Adrenal gland (tissue), 5 donors: Measurements from ENCODE around the gene FZD7.

Experiments
- POLR2A ChIP-seq, 2 donors: fragments of 450-650 bp; IDR thresholded peaks; one replicate each; pipeline ENCODE4 v1.6.1; 2017; ENCODE audit warnings: antibody characterized with exemption in 2 of 2, mild to moderate bottlenecking in 2 of 2, moderate library complexity in 1 of 2
- TF ChIP-seq, protein P1 (sequence below), 6 experiments: fragments of 450-650 bp in 4 of 6; fragments of 200-600 bp in 2 of 6; sonication (generic) in 1 of 6; IDR thresholded peaks; 1 replicate in 5 of 6; 2 replicates in 1 of 6; pipeline versions ENCODE4 v1.5.1 to v1.8.0; 2016 to 2021; ENCODE audit warnings: antibody characterized with exemption in 6 of 6, mild to moderate bottlenecking in 2 of 6, moderate library complexity in 1 of 6
- donor health status: DM: no; HTN: no; CAD: no.

DNA sequence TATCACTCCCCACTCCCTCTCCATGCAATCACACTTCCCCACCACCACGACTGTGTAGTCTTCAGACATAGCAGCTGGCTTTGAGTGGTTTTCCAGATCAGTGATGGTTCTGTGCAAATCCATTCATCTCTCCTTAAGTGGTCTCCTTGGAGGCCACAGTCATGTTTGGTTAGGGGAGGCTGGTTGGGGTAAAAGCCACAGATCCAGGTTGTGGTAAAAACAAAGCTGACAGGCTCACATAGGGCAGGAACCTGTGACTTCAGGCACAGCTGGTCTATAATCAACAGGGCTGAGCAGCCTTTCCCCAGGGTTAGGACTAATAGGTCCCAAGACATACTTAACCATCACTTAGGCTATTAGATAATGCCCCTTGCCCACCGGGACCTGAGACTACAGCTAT, 46.2 kb upstream of the FZD7 start:
- TF ChIP-seq, protein P1, sequence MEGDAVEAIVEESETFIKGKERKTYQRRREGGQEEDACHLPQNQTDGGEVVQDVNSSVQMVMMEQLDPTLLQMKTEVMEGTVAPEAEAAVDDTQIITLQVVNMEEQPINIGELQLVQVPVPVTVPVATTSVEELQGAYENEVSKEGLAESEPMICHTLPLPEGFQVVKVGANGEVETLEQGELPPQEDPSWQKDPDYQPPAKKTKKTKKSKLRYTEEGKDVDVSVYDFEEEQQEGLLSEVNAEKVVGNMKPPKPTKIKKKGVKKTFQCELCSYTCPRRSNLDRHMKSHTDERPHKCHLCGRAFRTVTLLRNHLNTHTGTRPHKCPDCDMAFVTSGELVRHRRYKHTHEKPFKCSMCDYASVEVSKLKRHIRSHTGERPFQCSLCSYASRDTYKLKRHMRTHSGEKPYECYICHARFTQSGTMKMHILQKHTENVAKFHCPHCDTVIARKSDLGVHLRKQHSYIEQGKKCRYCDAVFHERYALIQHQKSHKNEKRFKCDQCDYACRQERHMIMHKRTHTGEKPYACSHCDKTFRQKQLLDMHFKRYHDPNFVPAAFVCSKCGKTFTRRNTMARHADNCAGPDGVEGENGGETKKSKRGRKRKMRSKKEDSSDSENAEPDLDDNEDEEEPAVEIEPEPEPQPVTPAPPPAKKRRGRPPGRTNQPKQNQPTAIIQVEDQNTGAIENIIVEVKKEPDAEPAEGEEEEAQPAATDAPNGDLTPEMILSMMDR (IDR thresholded peaks at IDR 0.05) = no peak
- TF ChIP-seq POLR2A (IDR thresholded peaks at IDR 0.05) = no peak
